H1 (cell line): ENCODE measurements around the gene S1PR3.

Source experiments
- CEBPB ChIP-seq: IDR thresholded peaks from 2 replicates; pipeline ENCODE4 v1.6.1; 2012; ENCODE audit warnings: low read depth, low read length
- GABPA ChIP-seq: IDR thresholded peaks from 2 replicates; pipeline ENCODE4 v1.6.1; 2011; ENCODE audit warnings: mild to moderate bottlenecking, low read length, moderate library complexity, borderline replicate concordance; ENCODE audit not compliant: insufficient read depth
- NRF1 ChIP-seq: IDR thresholded peaks from 2 replicates; pipeline ENCODE4 v1.6.1; 2011; ENCODE audit warnings: mild to moderate bottlenecking, low read depth, low read length, improper control_type of control experiment
- POLR2A ChIP-seq, 2 experiments: IDR thresholded peaks; 1 replicate in 1 of 2; 2 replicates in 1 of 2; pipeline ENCODE4 v1.6.1; 2011; ENCODE audit warnings: low read depth in 2 of 2, low read length in 2 of 2, mild to moderate bottlenecking in 2 of 2; ENCODE audit errors: control extremely low read depth in 1 of 2
- RAD21 ChIP-seq, 2 experiments: IDR thresholded peaks in 1 of 2; conservative IDR thresholded peaks in 1 of 2; 2 replicates each; pipeline ENCODE4 v1.6.1; 2011; ENCODE audit warnings: low read depth in 2 of 2, low read length in 2 of 2, improper control_type of control experiment in 1 of 2, inconsistent platforms in 1 of 2, mild to moderate bottlenecking in 1 of 2, moderate library complexity in 1 of 2
- TBP ChIP-seq: IDR thresholded peaks from 2 replicates; pipeline ENCODE4 v1.6.1; 2011; ENCODE audit warnings: low read depth, low read length, improper control_type of control experiment
- ZNF274 ChIP-seq: IDR thresholded peaks from 2 replicates; pipeline ENCODE4 v1.7.0; 2012; ENCODE audit warnings: low read length, borderline replicate concordance; ENCODE audit errors: extremely low read depth
- TF ChIP-seq, protein P1 (sequence below), 3 experiments: IDR thresholded peaks; 1 replicate in 2 of 3; 2 replicates in 1 of 3; pipeline versions ENCODE4 v1.5.1 to v1.6.1; 2011; ENCODE audit warnings: low read length in 3 of 3, mild to moderate bottlenecking in 3 of 3, inconsistent platforms in 2 of 3, low read depth in 1 of 3, moderate library complexity in 1 of 3; ENCODE audit not compliant: insufficient read depth in 1 of 3; ENCODE audit errors: control extremely low read depth in 1 of 3
- TF ChIP-seq, protein P2 (sequence below): IDR thresholded peaks from 2 replicates; pipeline ENCODE4 v1.6.1; 2011; ENCODE audit warnings: low read length, improper control_type of control experiment
- TF ChIP-seq, protein P3 (sequence below): IDR thresholded peaks from 2 replicates; pipeline ENCODE4 v1.6.1; 2012; ENCODE audit warnings: inconsistent platforms

DNA sequence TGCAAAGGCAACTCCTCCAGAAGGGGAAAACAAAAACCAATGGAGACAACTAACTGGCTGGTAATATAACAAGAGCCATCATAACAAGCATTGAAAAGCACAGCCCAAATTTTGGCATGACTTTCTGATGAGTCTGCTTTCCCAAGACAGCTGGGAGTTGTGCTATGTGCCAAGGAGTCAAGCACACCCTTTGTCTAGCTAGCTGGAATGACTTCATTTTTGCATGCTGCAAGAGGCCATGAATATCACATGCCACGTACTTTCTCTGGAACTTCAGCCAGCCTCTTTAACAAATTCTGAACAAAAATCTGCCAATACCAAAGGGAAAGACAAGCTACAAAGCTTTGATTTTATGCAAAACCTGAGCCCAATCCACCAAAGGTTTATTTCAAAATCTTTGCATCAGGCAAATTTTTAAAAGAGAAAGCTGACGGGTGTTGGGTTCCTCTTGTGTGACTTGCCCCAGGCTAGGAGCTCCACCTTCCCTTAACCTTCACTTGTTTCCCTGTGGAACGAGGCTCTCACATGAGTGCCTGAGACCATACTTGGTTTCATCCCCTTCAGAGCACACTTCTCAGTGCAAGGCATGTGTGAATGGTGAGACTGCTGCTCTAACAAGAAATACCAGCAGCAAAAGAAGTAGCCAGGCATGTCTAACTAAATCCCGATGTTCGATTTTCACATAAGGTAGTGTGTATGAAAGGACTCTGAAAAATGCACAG is 47.3 kb downstream of the S1PR3 start:
- TF ChIP-seq ZNF274 (no peak), GABPA (no peak), CEBPB (no peak), TBP (no peak), POLR2A (IDR thresholded peaks at IDR 0.05; ENCODE audit: control extremely low read depth in 1 of 2, low read depth in 2 of 2, low read length in 2 of 2) (no peak), RAD21 (IDR thresholded peaks at IDR 0.05 in 1 of 2, conservative IDR thresholded peaks at IDR 0.05 in 1 of 2; ENCODE audit: low read depth in 2 of 2, low read length in 2 of 2) (no peak), NRF1 (no peak)
- TF ChIP-seq, protein P1, sequence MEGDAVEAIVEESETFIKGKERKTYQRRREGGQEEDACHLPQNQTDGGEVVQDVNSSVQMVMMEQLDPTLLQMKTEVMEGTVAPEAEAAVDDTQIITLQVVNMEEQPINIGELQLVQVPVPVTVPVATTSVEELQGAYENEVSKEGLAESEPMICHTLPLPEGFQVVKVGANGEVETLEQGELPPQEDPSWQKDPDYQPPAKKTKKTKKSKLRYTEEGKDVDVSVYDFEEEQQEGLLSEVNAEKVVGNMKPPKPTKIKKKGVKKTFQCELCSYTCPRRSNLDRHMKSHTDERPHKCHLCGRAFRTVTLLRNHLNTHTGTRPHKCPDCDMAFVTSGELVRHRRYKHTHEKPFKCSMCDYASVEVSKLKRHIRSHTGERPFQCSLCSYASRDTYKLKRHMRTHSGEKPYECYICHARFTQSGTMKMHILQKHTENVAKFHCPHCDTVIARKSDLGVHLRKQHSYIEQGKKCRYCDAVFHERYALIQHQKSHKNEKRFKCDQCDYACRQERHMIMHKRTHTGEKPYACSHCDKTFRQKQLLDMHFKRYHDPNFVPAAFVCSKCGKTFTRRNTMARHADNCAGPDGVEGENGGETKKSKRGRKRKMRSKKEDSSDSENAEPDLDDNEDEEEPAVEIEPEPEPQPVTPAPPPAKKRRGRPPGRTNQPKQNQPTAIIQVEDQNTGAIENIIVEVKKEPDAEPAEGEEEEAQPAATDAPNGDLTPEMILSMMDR (IDR thresholded peaks at IDR 0.05; ENCODE audit: control extremely low read depth in 1 of 3, insufficient read depth in 1 of 3, low read depth in 1 of 3, low read length in 3 of 3): no peak
- TF ChIP-seq, protein P2, sequence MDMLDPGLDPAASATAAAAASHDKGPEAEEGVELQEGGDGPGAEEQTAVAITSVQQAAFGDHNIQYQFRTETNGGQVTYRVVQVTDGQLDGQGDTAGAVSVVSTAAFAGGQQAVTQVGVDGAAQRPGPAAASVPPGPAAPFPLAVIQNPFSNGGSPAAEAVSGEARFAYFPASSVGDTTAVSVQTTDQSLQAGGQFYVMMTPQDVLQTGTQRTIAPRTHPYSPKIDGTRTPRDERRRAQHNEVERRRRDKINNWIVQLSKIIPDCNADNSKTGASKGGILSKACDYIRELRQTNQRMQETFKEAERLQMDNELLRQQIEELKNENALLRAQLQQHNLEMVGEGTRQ: no peak
- TF ChIP-seq, protein P3, sequence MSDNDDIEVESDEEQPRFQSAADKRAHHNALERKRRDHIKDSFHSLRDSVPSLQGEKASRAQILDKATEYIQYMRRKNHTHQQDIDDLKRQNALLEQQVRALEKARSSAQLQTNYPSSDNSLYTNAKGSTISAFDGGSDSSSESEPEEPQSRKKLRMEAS: no peak
